CD4-positive, alpha-beta T cell (primary cell): ENCODE measurements around the gene INO80. TPM values are rescaled to one million over a fixed set of nuclear protein-coding genes. Genes with fewer than 3 reads are reported as not detected.

Source experiments
- ATAC-seq: fragments of 200-7000 bp; cut with Tn5 transposase; one replicate; pipeline ENCODE4 v1.10.0; 2022; ENCODE audit warnings: mild to moderate bottlenecking; ENCODE audit not compliant: poor library complexity
- CTCF ChIA-PET: fragments of 350-600 bp; sonication (Branson Sonifier 250); formaldehyde crosslinking; loops from one replicate; lab custom pipeline; 2021; ENCODE audit warnings: antibody characterized with exemption, inconsistent platforms; lab: Charles Lee
- POLR2A ChIA-PET: fragments of 350-600 bp; sonication (Branson Sonifier 250); formaldehyde crosslinking; loops from one replicate; lab custom pipeline; 2021; ENCODE audit warnings: antibody characterized with exemption, inconsistent platforms; lab: Charles Lee
- DNase-seq, 14 experiments: peaks; one replicate each; pipeline ENCODE4 v3.0.0-alpha.2; 2013 to 2020; ENCODE audit warnings: mixed read lengths in 2 of 14
- H3K27ac ChIP-seq, 2 donors: one replicate each; pipeline versions ENCODE4 v1.5.1 to v1.7.0; 2013; ENCODE audit warnings: low read length in 2 of 2, low read depth in 1 of 2, mild to moderate bottlenecking in 1 of 2
- H3K27me3 ChIP-seq, 2 experiments: 1 replicate in 1 of 2; 2 replicates in 1 of 2; pipeline versions ENCODE4 v1.6.1 to v1.7.0; 2013; ENCODE audit warnings: low read length in 2 of 2, control low read depth in 1 of 2, mild to moderate bottlenecking in 1 of 2, moderate library complexity in 1 of 2; ENCODE audit not compliant: insufficient read depth in 2 of 2, control insufficient read depth in 1 of 2
- H3K36me3 ChIP-seq: one replicate; pipeline ENCODE4 v1.6.1; 2013; ENCODE audit warnings: low read length, control low read depth; ENCODE audit not compliant: insufficient read depth
- H3K4me1 ChIP-seq: one replicate; pipeline ENCODE4 v1.6.1; 2013; ENCODE audit warnings: low read length, control low read depth; ENCODE audit not compliant: insufficient read depth
- H3K4me3 ChIP-seq: one replicate; pipeline ENCODE4 v1.5.1; 2013; ENCODE audit warnings: mild to moderate bottlenecking, low read length, moderate library complexity
- H3K9me3 ChIP-seq, 2 experiments: 1 replicate in 1 of 2; 2 replicates in 1 of 2; pipeline versions ENCODE4 v1.6.1 to v1.7.0; 2013; ENCODE audit warnings: low read length in 2 of 2, mild to moderate bottlenecking in 2 of 2, control low read depth in 1 of 2, moderate library complexity in 1 of 2; ENCODE audit not compliant: control insufficient read depth in 1 of 2, insufficient read depth in 1 of 2
- H3K27ac Mint-ChIP-seq: one replicate; pipeline ENCODE4 v1.8.0; 2020; ENCODE audit warnings: mixed read lengths
- H3K27me3 Mint-ChIP-seq: one replicate; pipeline ENCODE4 v1.8.0; 2021; ENCODE audit warnings: mixed read lengths
- H3K36me3 Mint-ChIP-seq: one replicate; pipeline ENCODE4 v1.8.0; 2021; ENCODE audit warnings: low read depth, mixed read lengths
- H3K4me1 Mint-ChIP-seq: one replicate; pipeline ENCODE4 v1.8.0; 2021; ENCODE audit warnings: low read depth, mixed read lengths
- H3K4me3 Mint-ChIP-seq: one replicate; pipeline ENCODE4 v1.8.0; 2020; ENCODE audit warnings: mild to moderate bottlenecking, mixed read lengths
- H3K9me3 Mint-ChIP-seq: one replicate; pipeline ENCODE4 v1.8.0; 2020; ENCODE audit warnings: mixed read lengths
- intact Hi-C, 2 experiments: fragments of 100-400 bp; cut with DNase I in 1 of 2; cut with micrococcal nuclease in 1 of 2; formaldehyde crosslinking; loops; one replicate each; pipeline versions ENCODE4 v1.15.1 to v1.9.0; 2023 to 2025; cut with DNase I, micrococcal nuclease
- total RNA-seq, 174 experiments: library from RNA in 2 of 174; stranded (reverse) in 2 of 174; gene quantifications; one replicate each; pipeline ENCODE4 v1.2.3 and lab custom pipeline; 2021 to 2026
- TF ChIP-seq, protein P1 (sequence below): fragments of 200-600 bp; IDR thresholded peaks from one replicate; pipeline ENCODE4 v1.8.0; 2022; ENCODE audit warnings: antibody characterized with exemption, mild to moderate bottlenecking

INO80 gene
- total RNA-seq, 2 experiments from 2014 or later: 20.3 to 22.9 TPM

DNA sequence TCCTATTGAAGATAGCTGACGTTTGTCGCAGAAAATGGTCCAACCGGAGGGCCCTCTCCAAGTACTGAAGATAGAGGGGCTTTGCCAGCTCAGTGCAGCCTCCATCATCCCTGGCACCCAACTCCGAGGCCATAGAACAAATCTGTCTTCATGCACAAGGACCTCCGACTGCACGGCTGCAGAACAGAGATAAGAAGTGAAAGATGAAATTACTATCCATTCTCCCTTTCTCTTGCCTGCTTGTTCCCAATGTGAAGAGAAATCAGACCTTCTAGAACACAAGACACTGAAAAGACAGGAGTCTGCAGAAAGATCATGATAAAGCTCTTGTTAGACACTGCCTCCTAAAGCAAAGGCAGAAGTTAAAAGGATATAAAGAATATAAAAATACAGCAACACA lies 19.9 kb downstream of the INO80 start:
- intact Hi-C loops: no loop called here
- Histone ChIP-seq H3K9me3 (no peaks in the 10 kb centered on the region), H3K27ac (no peak overlapping the region), H3K4me3 (no peak overlapping the region), H3K4me1 (no peaks in the 10 kb centered on the region), H3K36me3 (peaks cover 60% of the 10 kb centered on the region), H3K27me3 (no peaks in the 10 kb centered on the region)
- no peak overlapping the region for H3K4me3 Mint-ChIP-seq
- ATAC-seq: no peak
- H3K9me3 Mint-ChIP-seq: no peaks in the 10 kb centered on the region
- no peak overlapping the region for H3K27ac Mint-ChIP-seq
- peaks cover 74% of the 10 kb centered on the region for H3K36me3 Mint-ChIP-seq
- TF ChIP-seq, protein P1, sequence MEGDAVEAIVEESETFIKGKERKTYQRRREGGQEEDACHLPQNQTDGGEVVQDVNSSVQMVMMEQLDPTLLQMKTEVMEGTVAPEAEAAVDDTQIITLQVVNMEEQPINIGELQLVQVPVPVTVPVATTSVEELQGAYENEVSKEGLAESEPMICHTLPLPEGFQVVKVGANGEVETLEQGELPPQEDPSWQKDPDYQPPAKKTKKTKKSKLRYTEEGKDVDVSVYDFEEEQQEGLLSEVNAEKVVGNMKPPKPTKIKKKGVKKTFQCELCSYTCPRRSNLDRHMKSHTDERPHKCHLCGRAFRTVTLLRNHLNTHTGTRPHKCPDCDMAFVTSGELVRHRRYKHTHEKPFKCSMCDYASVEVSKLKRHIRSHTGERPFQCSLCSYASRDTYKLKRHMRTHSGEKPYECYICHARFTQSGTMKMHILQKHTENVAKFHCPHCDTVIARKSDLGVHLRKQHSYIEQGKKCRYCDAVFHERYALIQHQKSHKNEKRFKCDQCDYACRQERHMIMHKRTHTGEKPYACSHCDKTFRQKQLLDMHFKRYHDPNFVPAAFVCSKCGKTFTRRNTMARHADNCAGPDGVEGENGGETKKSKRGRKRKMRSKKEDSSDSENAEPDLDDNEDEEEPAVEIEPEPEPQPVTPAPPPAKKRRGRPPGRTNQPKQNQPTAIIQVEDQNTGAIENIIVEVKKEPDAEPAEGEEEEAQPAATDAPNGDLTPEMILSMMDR: no peak
- H3K27me3 Mint-ChIP-seq: no peaks in the 10 kb centered on the region
- no peak for DNase-seq
- ChIA-PET POLR2A (no interaction called here), CTCF (interaction anchor here (0.6 kb wide), 1 partner anchor 9 kb away, joined by 4 read pairs; no protein-coding TSS in a partner anchor)
- H3K4me1 Mint-ChIP-seq: peaks cover 6% of the 10 kb centered on the region

DNA sequence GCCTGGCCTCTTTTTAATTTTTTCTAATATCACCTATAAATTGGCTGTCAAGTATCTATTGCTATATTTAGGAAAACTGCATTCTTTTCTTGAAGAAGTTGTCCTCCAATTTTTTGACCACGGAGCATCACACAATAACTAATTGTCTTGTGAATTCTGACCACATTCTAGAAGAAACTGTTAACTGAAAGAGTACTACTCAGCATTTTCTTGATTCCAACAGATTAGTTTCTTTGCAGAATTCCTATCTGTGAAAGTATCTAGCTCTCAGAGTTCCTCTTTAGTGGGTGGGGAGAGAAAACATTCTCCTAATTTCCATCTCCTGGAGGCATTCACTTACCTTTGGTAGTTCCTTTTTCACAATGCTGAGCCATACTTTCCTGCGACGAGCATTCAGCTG lies 31.1 kb downstream of the INO80 start:
- DNase-seq: no peak
- no peak overlapping the region for H3K27ac ChIP-seq
- ChIA-PET POLR2A (no interaction called here), CTCF (no interaction called here)
- intact Hi-C loops: no loop called here
- H3K27ac Mint-ChIP-seq: no peak overlapping the region
- no peak for ATAC-seq
- H3K36me3 ChIP-seq: peaks cover 77% of the 10 kb centered on the region
- H3K4me3 Mint-ChIP-seq: no peak overlapping the region
- TF ChIP-seq, protein P1: no peak
- H3K36me3 Mint-ChIP-seq: peaks cover 83% of the 10 kb centered on the region
- no peaks in the 10 kb centered on the region for H3K4me1 ChIP-seq
- H3K9me3 Mint-ChIP-seq: no peaks in the 10 kb centered on the region
- H3K27me3 ChIP-seq: no peaks in the 10 kb centered on the region
- H3K27me3 Mint-ChIP-seq: no peaks in the 10 kb centered on the region
- no peak overlapping the region for H3K4me3 ChIP-seq
- H3K9me3 ChIP-seq: no peaks in the 10 kb centered on the region
- no peaks in the 10 kb centered on the region for H3K4me1 Mint-ChIP-seq

DNA sequence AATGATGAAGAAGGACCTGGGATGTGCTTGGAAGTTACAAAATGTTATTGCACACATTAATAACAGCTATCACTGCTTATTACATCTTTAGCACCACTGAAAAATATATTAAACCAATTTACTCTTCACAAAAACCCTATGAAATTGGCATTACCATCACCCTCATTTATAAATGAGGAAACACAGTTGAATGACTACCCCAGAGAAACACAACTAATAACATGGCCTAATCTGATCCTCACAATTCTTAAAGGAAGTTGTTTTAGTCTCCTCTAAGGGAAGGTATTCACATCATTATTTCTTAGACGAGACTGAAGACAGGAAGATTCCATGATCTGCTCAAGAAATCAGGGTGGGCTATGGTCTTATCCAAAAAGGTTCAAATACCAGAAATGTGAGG lies 35.9 kb downstream of the INO80 start:
- Mint-ChIP-seq H3K9me3 (no peaks in the 10 kb centered on the region), H3K36me3 (peaks cover 91% of the 10 kb centered on the region), H3K27me3 (no peaks in the 10 kb centered on the region), H3K4me1 (no peaks in the 10 kb centered on the region), H3K4me3 (no peak overlapping the region), H3K27ac (no peak overlapping the region)
- Histone ChIP-seq H3K4me3 (no peak overlapping the region), H3K9me3 (no peaks in the 10 kb centered on the region), H3K4me1 (no peaks in the 10 kb centered on the region), H3K36me3 (peaks cover 82% of the 10 kb centered on the region), H3K27me3 (no peaks in the 10 kb centered on the region), H3K27ac (no peak overlapping the region)
- ATAC-seq (no peak), DNase-seq (no peak)
- intact Hi-C loops: no loop called here
- ChIA-PET POLR2A (interaction anchor here (1.1 kb wide), 1 partner anchor 13 kb away, joined by 5 read pairs; no protein-coding TSS in a partner anchor), CTCF (no interaction called here)
- TF ChIP-seq, protein P1: no peak
